Activated naive CD4-positive, alpha-beta T cell treated with anti-CD3 and anti-CD28 coated beads, Interleukin-2, amount 50 U/mL, for 72 hours (primary cell): ENCODE data around the gene CLEC3B. TPM values are rescaled to one million over a fixed set of nuclear protein-coding genes. Genes with fewer than 3 reads are reported as not detected.

Source experiments
- total RNA-seq, 2 donors: library from RNA; stranded (reverse); gene quantifications; one replicate each; pipeline ENCODE4 v1.2.3, GENCODE V29; 2022

The CLEC3B gene
- total RNA-seq, 2 donors from 2014 or later: not detected

Other genes starting within 250 kb of the CLEC3B start
- 1 to 10 TPM; 6.2 to 9.4 TPM for gene TMEM42, start 164.4 kb upstream of the CLEC3B start, total RNA-seq
- not detected for gene TGM4, start 151.7 kb upstream of the CLEC3B start, total RNA-seq
- gene ZDHHC3, start 50.1 kb upstream of the CLEC3B start, total RNA-seq: 10 to 100 TPM; 21.7 to 40.5 TPM
- 10 to 100 TPM; 47.8 to 71.1 TPM for gene EXOSC7, start 50.1 kb upstream of the CLEC3B start, total RNA-seq
- 1 to 10 TPM in 1 of 2 donors, under 1 TPM in 1; 0.41 to 1.5 TPM for gene CDCP1, start 120.1 kb downstream of the CLEC3B start, total RNA-seq
- not detected for gene TMEM158, start 200.0 kb downstream of the CLEC3B start, total RNA-seq